Measurements from ENCODE around the gene PITX2. TPM values are rescaled to one million over a fixed set of nuclear protein-coding genes. Genes with fewer than 3 reads are reported as not detected.

PITX2 gene
- total RNA-seq, 1 donor from 2014 or later = not detected

- no peak overlapping the region for H3K27ac ChIP-seq (replicated peaks)
- DNase-seq = no peak
- H3K4me3 ChIP-seq = no peak overlapping the region
- no peaks in the 10 kb centered on the region for H3K9me3 ChIP-seq (replicated peaks)
- intact Hi-C loops (cut with micrococcal nuclease) = no loop called here
- no peaks in the 10 kb centered on the region for H3K4me1 ChIP-seq
- H3K36me3 ChIP-seq = no peaks in the 10 kb centered on the region
- H3K27me3 ChIP-seq (ENCODE audit: low read depth) = no peaks in the 10 kb centered on the region
- TF ChIP-seq CTCF (IDR thresholded peaks at IDR 0.05; ENCODE audit: borderline replicate concordance) = no peak
Observed at GRCh38 chr4:110667670-110668069, 44.8 kb upstream of the PITX2 start.

GRCh38 chr4:110666030-110666429, 43.2 kb upstream of the PITX2 start:
- no peak overlapping the region for H3K27ac ChIP-seq (replicated peaks)
- H3K36me3 ChIP-seq = no peaks in the 10 kb centered on the region
- no peak for TF ChIP-seq CTCF (IDR thresholded peaks at IDR 0.05; ENCODE audit: borderline replicate concordance)
- no peak overlapping the region for H3K4me3 ChIP-seq
- H3K4me1 ChIP-seq = no peaks in the 10 kb centered on the region
- intact Hi-C loops (cut with micrococcal nuclease) = no loop called here
- no peak for DNase-seq
- peaks cover 6% of the 10 kb centered on the region for H3K27me3 ChIP-seq (ENCODE audit: low read depth)
- H3K9me3 ChIP-seq (replicated peaks) = no peaks in the 10 kb centered on the region

GRCh38 chr4:110663738-110664444, 41.0 kb upstream of the PITX2 start:
- peaks cover 4% of the 10 kb centered on the region for H3K9me3 ChIP-seq (replicated peaks)
- no peak overlapping the region for H3K4me3 ChIP-seq
- no peak for DNase-seq
- H3K36me3 ChIP-seq = no peaks in the 10 kb centered on the region
- peaks cover 9% of the 10 kb centered on the region for H3K27me3 ChIP-seq (ENCODE audit: low read depth)
- no peak overlapping the region for H3K27ac ChIP-seq (replicated peaks)
- TF ChIP-seq CTCF (IDR thresholded peaks at IDR 0.05; ENCODE audit: borderline replicate concordance) = no peak
- H3K4me1 ChIP-seq = no peaks in the 10 kb centered on the region
- intact Hi-C loops (cut with micrococcal nuclease) = no loop called here

GRCh38 chr4:110663206-110663605, 40.3 kb upstream of the PITX2 start:
- Histone ChIP-seq H3K4me1 (no peaks in the 10 kb centered on the region), H3K4me3 (no peak overlapping the region), H3K27ac (replicated peaks) (no peak overlapping the region), H3K27me3 (ENCODE audit: low read depth) (peaks cover 9% of the 10 kb centered on the region), H3K36me3 (no peaks in the 10 kb centered on the region), H3K9me3 (replicated peaks) (peaks cover 4% of the 10 kb centered on the region)
- intact Hi-C loops (cut with micrococcal nuclease) = no loop called here
- no peak for TF ChIP-seq CTCF (IDR thresholded peaks at IDR 0.05; ENCODE audit: borderline replicate concordance)
- no peak for DNase-seq

- no peaks in the 10 kb centered on the region for H3K36me3 ChIP-seq
- no peak overlapping the region for H3K4me3 ChIP-seq
- no peak for DNase-seq
- intact Hi-C loops (cut with micrococcal nuclease) = no loop called here
- H3K9me3 ChIP-seq (replicated peaks) = peaks cover 4% of the 10 kb centered on the region
- H3K27me3 ChIP-seq (ENCODE audit: low read depth) = peaks cover 29% of the 10 kb centered on the region
- TF ChIP-seq CTCF (IDR thresholded peaks at IDR 0.05; ENCODE audit: borderline replicate concordance) = no peak
- no peaks in the 10 kb centered on the region for H3K4me1 ChIP-seq
- no peak overlapping the region for H3K27ac ChIP-seq (replicated peaks)
Observed at GRCh38 chr4:110660755-110661154, 37.9 kb upstream of the PITX2 start.

Measured in left ventricle myocardium inferior (tissue), 1 donor.